ENCODE measurements around the gene NKX2-4. TPM values are rescaled to one million over a fixed set of nuclear protein-coding genes. Genes with fewer than 3 reads are reported as not detected.

Gene NKX2-4
- total RNA-seq = not detected

GRCh38 chr20:21397341-21398108, at the start of gene NKX2-4:
Gene NKX2-4 (minus strand): TSS chr20:21397526. CDS start chr20:21397399, 127 bp downstream.
- WGBS = 10% methylated on average over 56 of the region's 57 CpGs
- peaks cover 98% of the 10 kb centered on the region for H3K27me3 ChIP-seq
- peak within 1 kb of the TSS; percentile 40 for H3K4me3 ChIP-seq
- no peak within 1 kb of the TSS for H3K27ac ChIP-seq
- TF ChIP-seq EP300 (IDR thresholded peaks at IDR 0.05) (no peak), POLR2AphosphoS5 (IDR thresholded peaks at IDR 0.05) (no peak), CTCF (IDR thresholded peaks at IDR 0.05) (no peak), POLR2A (IDR thresholded peaks at IDR 0.05) (no peak)
- no peaks in the 10 kb centered on the region for H3K9me3 ChIP-seq
- no peaks in the 10 kb centered on the region for H3K36me3 ChIP-seq
- H3K4me1 ChIP-seq = peaks cover 23% of the 10 kb centered on the region
- no peak for DNase-seq (ENCODE audit: low spot score in 2 of 2)

GRCh38 chr20:21437816-21438215, 40.5 kb upstream of the NKX2-4 start:
- no peaks in the 10 kb centered on the region for H3K4me1 ChIP-seq
- 90% methylated on average over 2 of the region's 2 CpGs for WGBS

GRCh38 chr20:21437248-21437647, 39.9 kb upstream of the NKX2-4 start:
- Histone ChIP-seq H3K36me3 (no peaks in the 10 kb centered on the region), H3K4me1 (no peaks in the 10 kb centered on the region), H3K27ac (no peak overlapping the region), H3K4me3 (no peak overlapping the region), H3K9me3 (no peaks in the 10 kb centered on the region), H3K27me3 (peaks cover 15% of the 10 kb centered on the region)
- no peak for DNase-seq (ENCODE audit: low spot score in 2 of 2)
- WGBS = 93% methylated on average over 1 of the region's 1 CpG
- TF ChIP-seq EP300 (IDR thresholded peaks at IDR 0.05) = no peak
- no peak for TF ChIP-seq POLR2AphosphoS5 (IDR thresholded peaks at IDR 0.05)
- no peak for TF ChIP-seq CTCF (IDR thresholded peaks at IDR 0.05)
- no peak for TF ChIP-seq POLR2A (IDR thresholded peaks at IDR 0.05)

More at GRCh38 chr20:21437816-21438215, 40.5 kb upstream of the NKX2-4 start:
- Histone ChIP-seq H3K9me3 (no peaks in the 10 kb centered on the region), H3K4me3 (no peak overlapping the region), H3K27me3 (peaks cover 13% of the 10 kb centered on the region), H3K27ac (no peak overlapping the region), H3K36me3 (no peaks in the 10 kb centered on the region)
- no peak for DNase-seq (ENCODE audit: low spot score in 2 of 2)
- no peak for TF ChIP-seq CTCF (IDR thresholded peaks at IDR 0.05)

- DNase-seq (ENCODE audit: low spot score in 2 of 2) = no peak
- Histone ChIP-seq H3K4me1 (no peaks in the 10 kb centered on the region), H3K4me3 (no peak overlapping the region), H3K36me3 (no peaks in the 10 kb centered on the region), H3K9me3 (no peaks in the 10 kb centered on the region), H3K27ac (no peak overlapping the region), H3K27me3 (peaks cover 15% of the 10 kb centered on the region)
- WGBS = 57% methylated on average over 4 of the region's 4 CpGs
- TF ChIP-seq POLR2AphosphoS5 (IDR thresholded peaks at IDR 0.05) = no peak
- no peak for TF ChIP-seq POLR2A (IDR thresholded peaks at IDR 0.05)
- TF ChIP-seq CTCF (IDR thresholded peaks at IDR 0.05) = no peak
- no peak for TF ChIP-seq EP300 (IDR thresholded peaks at IDR 0.05)
Measured at GRCh38 chr20:21436205-21436604, 38.9 kb upstream of the NKX2-4 start.

GRCh38 chr20:21435576-21435975, 38.2 kb upstream of the NKX2-4 start:
- 44% methylated on average over 3 of the region's 3 CpGs for WGBS
- no peaks in the 10 kb centered on the region for H3K9me3 ChIP-seq
- no peaks in the 10 kb centered on the region for H3K36me3 ChIP-seq
- H3K4me3 ChIP-seq = no peak overlapping the region
- H3K4me1 ChIP-seq = no peaks in the 10 kb centered on the region
- TF ChIP-seq POLR2A (IDR thresholded peaks at IDR 0.05) = no peak
- no peak for TF ChIP-seq EP300 (IDR thresholded peaks at IDR 0.05)
- TF ChIP-seq CTCF (IDR thresholded peaks at IDR 0.05) = no peak
- no peak for TF ChIP-seq POLR2AphosphoS5 (IDR thresholded peaks at IDR 0.05)
- peaks cover 15% of the 10 kb centered on the region for H3K27me3 ChIP-seq
- no peak for DNase-seq (ENCODE audit: low spot score in 2 of 2)
- no peak overlapping the region for H3K27ac ChIP-seq
